GM18907 (cell line): ENCODE measurements around the gene LGALS3.

Source experiments
- ATAC-seq: cut with Tn5 transposase; IDR thresholded peaks from one replicate; pipeline ENCODE4 v1.9.1; 2021; ENCODE audit warnings: mild to moderate bottlenecking, moderate library complexity; ENCODE audit not compliant: unreplicated experiment

The LGALS3 gene

DNA sequence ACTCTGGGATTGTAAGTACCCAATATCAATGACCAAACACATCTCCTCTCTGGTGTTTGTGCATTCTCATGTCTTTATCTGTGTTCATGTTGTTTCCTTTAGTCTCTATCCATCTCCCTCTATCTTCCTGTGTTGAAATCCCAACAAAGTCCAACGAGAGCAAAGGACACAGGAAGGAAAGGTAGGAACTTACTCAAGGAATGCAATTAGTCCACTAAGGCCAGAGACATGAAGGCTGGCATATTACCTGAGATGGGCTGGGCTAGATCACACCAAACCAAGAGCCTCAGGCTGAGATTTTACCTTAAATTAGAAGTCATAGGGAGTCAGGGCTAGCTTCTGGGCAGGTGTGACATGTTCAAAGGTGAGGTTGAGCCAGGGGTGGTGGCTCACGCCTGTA lies 14.3 kb upstream of the LGALS3 start:
- ATAC-seq = no peak

DNA sequence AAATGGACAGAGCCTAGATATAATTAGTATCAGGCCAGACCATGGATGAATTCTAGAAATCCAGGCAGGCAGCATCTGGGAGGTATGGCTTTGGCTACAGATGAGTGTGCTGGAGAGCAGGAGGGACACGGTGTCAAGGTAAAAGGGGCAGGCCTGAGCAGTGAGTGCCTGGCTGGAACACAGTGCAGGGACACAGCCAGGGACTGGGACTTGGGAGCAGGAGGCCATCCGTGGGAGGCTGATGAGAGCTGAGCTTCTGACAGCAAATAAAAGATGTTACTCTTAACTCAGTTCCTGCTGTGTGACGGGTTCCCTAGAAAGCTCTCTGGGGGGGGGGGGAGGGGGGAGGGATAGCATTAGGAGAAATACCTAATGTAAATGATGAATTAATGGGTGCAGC lies 13.6 kb upstream of the LGALS3 start:
- ATAC-seq = no peak

DNA sequence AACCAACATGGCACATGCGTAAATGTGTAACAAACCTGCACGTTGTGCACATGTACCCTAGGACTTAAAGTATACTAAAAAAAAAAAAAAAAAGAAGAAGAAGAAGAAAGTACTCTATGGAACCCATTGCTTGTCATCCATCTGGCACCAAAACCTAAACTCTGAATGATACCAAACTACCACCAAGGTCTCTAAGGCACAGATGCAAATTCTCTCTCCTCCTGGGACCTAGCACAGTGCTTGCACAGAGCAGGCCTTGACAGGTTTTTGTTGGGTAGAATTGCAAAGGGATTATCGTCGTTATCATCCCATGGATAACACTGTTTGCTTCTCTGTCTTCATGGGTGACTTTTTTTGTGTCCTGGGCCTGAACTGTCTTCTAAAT lies 13.2 kb upstream of the LGALS3 start:
- ATAC-seq = no peak

DNA sequence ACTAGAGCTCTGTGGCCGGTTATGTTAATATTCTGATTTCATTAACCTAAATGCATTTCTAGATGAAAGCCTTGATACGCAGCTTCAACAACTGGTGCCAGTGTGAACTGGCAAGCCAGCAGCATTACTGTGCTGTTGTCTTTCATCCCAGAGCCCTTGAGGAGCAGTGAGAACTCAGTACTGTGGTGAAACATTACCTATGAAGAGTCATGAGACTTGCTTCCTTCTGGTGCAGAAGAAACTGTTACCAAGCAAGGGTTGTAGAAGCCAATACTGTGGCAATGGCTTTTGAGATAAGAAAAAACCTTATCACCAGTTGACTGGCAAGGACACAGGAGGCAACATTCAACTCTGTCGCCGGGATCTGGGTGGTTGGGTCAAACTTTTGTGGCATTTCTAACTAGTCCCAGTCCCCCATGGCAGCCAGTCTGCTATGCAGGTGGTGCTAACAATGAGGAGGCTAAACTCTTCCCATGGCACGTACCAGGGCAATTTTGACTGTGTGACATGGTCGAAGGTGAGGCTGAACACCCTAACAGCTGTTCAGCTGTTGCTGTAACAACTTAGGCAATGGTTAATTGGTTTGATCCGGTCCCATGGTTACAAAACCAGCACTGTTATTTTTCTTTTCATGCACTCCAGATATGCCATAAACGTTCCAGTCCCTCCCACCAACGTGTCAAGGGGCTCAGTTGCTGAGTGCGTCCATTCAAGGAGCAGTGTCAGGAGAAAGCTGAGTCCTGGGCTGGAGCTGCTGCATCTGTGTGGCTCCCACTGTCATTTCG lies 12.6 kb upstream of the LGALS3 start:
- ATAC-seq = no peak

DNA sequence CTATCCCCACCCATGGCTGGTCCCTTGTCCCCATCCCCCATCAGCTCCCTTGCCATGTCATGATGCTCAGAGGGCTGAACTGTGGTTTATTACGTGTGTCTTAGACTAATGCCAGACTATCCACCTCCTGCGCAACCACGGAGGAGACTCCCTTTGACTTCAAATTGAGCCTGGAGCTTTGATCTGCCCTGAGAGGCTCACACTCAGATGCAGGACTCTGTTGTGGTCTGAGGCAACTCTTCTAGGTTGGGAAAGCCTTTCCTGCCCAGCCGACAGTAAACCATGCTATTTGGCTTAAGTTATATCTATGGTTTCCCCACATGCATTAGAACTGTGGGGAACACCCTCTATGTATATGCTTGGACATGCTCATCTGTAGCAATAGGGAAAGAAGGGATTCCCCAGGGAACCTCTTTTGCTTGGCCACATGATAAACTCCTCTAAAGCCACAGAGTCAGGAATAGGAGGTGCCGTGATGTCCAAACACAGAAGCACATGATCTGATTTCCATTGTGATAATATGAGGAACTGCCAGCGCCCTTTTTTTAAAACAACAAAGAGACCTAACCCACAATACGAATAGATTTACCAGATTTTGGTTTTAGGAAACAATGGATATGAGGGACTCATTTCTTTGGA lies 11.1 kb upstream of the LGALS3 start:
- ATAC-seq = no peak

DNA sequence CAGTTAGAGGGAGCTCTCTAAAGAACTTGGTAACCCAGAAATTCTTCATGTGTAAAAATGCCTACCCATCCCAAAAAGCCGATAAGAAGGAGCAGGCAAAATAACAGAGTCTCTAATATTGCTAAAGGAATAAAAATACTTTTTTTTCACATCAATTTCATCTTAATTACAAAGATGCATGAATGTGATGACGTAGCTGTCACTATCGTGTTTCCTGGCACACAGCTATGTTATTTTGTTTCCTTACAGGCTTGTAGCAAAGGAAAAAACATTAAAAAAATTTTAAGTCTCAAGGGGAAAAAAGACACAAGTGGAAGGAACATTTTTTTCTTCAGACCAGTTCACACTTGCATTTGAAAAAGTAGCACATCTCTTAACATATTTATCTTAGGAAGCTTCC lies 10.3 kb upstream of the LGALS3 start:
- no peak for ATAC-seq

DNA sequence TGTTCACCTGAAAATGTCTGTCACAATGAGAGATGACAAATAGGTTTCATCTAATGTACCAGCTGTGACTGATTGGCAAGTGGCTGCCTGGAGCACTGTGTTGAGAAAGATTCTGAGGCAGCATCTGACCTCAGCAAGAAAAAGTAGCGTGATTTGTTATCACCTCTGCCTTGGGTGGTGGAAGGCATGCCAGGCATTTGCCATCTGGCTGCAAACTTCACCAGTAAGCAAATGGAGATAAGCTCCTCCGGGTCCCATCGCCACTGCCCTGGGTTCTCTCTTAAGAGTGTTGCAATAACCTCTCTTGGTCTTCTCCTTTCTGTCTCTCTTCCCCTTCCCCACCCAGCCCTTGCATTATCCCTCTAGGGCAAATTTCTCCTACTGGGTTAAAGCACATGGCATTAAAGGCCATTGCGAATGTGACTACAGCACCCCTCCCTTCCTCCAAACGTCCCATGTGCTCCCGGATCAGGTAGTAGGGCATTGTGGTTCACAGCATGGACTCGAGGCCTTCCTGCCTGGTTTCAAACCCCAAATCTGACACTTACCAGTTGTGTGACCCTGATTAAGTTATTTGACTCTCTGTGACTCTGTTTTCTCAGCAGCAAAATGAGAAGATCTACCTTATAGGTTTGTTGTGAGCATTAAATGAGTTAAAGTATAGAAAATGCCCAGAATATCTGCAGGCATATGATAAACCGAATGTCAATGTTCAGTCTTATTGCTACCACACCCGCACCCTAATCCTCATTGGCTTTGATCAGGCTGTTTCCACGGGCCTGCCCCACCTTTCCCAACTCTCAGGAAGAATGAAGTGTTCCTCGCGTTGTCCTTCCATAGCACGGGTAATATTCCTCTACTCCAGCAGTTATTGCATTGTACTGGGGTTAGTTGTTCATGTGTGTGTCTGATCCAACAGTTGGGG lies 8.2 kb upstream of the LGALS3 start:
- ATAC-seq = no peak

DNA sequence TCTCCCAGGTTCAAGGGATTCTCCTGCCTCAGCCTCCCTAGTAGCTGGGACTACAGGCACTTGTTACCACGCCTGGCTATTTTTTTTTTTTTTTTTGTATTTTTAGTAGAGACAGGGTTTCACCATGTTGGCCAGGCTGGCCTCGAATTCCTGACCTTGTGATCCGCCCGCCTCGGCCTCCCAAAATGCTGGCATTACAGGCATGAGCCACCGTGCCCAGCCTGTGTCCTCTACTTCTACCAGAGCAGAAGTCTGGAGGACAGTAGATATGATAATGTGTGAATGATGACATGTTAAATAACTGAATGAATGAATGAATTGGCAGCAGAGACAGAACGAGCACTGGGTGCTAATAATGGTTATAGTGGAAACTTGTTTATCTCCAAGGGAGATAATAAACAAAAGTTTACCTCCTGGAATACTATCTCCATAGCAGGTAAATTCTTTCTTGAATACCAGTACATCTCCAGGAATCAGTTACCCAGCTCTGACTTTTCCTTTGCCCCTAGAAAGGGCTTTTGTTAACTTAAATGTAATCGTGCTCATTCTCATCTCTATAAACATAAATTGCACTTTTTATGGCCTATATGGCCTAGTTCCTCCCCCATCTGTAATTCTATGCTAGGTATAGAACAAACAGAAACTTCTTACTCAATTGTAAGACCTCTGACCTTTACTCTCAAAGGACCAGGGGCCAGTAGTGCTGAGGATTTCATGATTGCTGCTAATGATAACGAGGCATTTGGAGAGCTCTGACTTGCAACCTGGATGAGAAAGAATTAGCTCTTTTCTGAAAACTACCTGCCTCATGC lies 7.2 kb upstream of the LGALS3 start:
- no peak for ATAC-seq

DNA sequence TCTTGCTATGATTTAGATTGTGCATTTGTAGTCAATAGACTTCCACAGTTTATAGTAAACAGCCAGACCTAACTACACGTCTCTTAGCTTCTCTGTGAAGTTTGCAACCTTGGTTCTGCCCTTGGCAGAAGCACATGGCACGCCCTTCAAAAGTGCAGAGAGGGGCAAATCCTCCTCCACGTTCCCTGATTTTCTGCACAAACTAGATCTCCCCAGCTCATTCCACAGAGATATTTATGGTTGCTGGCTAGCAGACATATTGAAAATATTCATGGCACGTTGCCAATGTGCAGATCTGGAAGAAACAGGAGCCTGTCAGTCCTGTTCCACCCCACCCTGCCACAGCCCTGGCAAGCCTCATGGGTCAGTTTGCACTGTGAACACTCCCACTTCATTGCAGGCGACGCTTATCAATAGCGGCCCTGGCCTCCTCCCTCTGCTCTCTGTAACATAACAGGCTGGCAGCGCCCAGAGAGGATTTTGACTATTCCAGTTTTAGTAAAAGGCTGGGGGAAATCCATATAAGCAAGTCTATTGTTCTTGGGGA lies 6.5 kb upstream of the LGALS3 start:
- no peak for ATAC-seq

DNA sequence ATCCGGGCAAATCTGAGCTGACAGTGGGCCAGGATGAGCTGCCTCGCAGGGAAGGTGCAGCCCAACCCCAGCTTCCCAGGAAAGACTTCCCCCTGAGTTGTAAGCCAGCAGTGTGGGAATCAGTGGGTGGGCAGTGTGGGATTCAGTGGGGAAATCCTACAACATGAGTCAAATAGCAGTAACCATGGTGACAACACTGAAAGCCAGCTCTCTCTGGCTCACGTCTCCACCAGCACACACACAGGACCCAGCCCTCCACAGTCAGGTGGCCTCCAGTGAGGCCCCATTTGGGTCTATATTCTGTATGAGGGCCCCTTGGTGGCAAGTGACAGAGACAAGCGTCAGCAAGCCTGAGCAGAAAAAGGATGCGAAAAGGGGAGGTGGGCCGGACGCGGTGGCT lies 6.0 kb upstream of the LGALS3 start:
- ATAC-seq = no peak

DNA sequence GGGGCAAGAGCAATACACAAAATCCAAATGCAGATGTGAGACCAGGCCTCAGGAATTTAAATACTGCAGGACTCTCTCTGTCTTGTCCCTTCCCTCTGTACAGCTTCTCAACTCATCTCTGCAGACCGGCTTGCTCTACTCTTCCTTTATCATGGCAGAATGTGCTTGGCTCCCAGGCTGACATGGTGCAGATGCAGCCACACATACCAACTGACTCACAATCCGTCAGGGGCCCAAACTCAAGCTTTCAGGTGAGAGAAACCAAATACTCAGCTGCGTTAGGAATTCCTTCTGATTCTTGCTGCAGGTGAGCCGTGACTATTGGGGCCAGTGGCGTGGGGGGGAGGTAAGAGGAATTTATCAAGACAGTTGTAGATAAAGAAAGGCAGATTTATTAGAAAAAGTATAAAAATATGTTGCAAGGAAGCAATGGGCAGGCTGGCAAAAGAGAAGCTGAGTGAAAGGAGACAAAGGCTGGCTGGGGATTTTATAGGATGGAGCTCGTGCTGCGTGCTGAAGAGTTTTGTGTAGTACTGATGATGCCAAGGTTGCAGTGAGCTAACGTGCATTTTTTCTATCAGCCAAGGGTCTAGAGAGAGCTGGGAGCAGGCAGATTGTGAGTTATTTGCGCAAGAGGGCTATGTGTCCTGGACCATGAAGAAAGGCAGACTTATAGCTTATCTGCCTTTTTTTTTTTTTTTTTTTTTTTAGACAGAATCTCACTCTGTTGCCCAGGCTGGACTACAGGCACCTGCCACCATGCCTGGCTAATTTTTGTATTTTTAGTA lies 5.0 kb upstream of the LGALS3 start:
- ATAC-seq = no peak

DNA sequence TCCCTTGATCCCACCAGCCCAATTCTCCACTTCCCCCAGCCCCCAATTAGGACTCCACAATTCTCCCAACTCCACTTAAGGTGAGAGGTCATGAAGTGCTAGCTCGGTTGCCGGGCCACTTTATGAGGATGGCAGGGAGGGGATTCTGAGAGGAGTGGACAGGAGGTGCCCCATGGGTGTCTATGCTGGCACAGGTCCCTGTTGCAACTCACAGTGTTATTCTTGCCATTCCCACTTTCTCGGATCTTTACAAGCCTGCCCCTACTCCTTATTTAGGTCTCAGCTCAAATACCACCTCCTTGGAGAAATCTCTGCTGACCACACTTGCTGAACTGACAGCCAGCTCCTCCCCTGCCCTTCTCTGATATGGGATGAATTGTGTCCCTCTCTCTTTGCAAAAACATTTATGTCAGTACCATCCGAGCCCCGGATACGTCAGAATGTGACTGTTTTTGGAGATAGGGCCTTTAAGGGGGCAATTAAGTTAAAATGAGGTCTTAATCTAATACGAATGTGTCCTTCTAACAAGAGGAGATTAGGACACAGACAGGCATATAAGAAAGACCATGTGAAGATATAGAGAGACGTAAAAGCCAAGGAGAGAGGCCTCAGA lies 4.2 kb upstream of the LGALS3 start:
- ATAC-seq = no peak

DNA sequence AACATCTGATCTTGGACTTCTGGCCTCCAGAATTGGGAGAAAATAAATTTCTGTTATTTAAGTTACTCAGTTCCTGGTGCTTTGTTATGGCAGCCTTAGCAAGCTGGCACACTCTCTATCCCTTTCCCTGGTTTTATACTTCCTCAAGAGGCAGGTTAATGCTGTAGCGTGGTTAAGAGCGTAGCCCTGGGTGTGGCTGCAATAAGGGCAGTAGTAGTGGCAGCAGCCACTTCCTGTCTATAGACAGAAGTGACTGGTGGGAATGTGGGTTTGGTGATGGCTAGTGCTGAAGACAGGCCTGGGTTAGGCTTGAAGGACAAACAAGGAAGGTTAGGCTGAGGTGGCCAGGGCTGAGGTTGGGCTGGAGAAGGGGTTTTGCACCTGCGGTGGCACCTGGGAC lies 3.6 kb upstream of the LGALS3 start:
- ATAC-seq = no peak

DNA sequence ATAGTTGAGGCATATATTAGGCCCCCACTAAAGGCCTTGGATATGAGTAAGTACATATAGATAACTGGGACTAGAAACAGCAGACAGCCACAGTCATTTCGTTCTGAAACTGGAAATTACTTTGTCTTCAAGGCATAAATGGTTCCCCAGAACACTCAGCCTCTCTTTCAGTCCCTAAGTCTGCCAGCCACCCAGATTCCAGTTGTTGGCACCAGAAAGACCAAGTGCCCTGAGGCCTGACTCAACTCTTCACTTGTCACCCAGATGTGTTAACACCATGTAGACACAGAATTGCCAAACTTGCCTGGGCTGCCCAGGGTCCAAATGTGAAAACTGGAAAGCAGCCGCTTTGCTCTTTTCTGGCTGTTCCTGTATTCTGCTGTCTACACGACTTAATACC lies 3.0 kb upstream of the LGALS3 start:
- ATAC-seq = no peak

DNA sequence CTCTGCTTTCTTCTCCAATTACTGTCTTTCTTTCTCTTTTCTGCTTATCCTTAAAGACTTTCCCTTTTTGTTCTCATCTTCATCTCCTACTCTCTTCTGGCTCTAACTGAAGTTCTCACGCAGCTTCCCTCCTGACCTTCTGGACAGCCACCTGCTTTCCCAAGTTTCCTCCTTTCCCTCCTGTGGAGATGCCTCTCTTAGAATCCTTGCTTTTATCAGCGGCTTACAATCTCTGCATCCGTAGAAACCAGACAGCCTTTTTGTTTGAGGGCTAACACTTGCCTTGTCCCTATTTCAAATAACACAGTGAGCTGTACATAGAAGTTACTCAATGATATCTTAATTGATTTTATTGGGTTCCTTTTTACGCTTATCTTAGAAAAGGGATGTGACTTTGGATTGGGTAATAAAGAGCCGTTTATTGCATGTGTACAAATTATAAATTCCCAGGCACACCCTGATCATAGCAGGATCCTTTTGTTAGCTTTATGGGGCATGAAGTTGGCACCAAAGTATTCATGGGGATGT lies 2.1 kb upstream of the LGALS3 start:
- ATAC-seq = no peak

DNA sequence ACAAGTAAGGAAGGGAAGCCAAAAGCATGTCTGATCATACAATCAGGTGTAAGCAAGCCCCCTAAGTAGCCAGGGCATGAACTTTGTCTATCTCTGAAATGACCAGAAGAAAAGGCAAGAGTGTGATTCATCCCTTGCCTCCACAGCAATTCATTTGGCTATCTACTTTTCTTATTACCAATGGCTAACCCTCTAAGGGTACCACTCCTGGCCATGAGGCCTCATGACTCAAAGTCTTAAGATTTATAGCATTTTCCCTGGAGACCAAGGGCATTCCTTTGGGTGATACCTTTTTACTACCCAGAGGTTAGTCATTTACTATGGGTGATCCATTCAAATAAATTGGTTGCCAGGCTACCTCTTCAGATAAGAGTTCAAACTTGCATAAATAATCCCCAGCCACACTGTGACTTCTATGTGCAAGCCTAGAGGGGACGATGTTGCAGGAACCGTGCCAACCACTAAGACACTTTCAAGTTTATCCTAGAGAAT lies 1.5 kb upstream of the LGALS3 start:
- ATAC-seq = no peak

DNA sequence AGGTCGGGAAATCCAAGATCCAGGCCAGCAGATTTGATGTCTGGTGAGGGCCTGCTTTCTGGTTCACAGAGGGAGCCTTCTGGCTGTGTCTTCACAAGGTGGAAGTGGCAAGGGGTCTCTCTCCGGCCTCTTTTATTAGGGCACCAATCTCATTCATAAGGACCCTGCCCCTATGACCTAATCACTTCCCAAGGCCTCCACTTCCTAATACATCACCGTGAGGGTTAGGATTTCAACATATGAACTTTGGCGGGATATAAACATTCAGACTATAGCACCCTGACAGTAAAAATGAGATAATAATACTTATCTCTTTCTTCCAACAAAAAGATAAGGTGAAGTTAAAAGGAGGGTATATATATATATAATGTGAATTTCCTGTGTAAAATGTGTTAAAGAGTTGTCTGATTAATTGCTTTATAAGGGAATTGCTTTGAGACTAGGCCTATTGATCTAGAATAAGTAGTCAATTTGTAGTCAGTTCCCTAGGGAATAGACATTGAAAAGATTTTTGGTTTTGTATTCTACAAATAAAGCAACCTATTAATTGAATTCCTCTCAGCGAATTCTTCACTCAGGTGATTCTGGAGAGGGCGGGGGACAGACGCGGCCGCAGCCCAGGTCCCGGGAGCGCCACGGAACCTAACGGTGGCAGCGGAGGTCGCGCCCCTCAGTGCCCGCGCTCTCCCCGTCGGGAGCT lies 516 bp upstream of the LGALS3 start:
- ATAC-seq = no peak

DNA sequence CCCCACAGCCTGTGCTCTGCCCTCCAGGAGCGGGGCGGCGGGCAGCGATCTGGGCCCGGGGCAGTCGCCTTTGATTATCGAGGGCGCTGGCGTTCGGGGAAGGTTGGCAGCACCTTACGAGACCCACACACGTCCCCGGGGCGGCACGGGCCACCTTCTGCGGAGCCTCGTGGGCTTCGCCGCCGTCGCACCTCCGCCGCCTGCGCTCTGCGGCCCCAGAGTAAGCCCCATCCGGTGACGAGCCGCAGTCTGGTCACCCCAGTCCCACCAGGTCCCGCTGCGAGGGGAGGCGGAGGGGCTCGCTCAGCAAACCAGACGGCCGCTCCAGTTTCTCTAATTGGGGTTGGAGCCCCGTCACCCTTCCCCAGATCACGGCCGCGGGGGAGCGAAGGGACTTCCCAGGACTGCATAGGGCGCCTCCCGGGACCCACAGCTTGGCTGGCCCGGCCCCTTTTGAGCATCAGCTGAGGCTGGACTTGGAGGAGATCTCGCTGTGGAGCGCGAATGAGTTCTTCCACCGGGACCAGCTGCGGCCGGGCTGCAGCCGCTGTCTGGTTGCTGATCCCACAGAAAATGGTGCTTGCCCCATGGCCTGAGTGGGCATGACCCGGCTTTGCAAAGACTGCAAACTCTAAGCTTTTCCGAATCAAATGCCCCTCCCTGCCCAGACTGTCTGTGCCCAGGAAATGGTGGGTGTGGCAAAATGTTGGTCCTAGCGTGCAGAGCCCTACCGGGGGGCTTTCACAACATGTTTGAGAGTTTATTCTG lies 560 bp downstream of the LGALS3 start:
- peak; percentile 63 for ATAC-seq
